MM.1S (cell line): ENCODE data around the gene DHRSX.

Source experiments
- DNase-seq: peaks from one replicate; pipeline ENCODE4 v3.0.0-alpha.2; 2015
- H2AFZ ChIP-seq: fragments of 300-600 bp; sonication (generic); 2 replicates; pipeline ENCODE4 v1.6.0; 2016; ENCODE audit warnings: antibody characterized with exemption, low read length
- H3F3A ChIP-seq: fragments of 300-600 bp; sonication (generic); 2 replicates; pipeline ENCODE4 v1.6.1; 2016; ENCODE audit warnings: mild to moderate bottlenecking, antibody characterized with exemption, low read length, moderate library complexity, mixed read lengths; ENCODE audit not compliant: insufficient read depth
- H3K27ac ChIP-seq: fragments of 300-600 bp; sonication (generic); 2 replicates; pipeline ENCODE4 v1.5.1; 2016; ENCODE audit warnings: mild to moderate bottlenecking, low read length
- H3K27me3 ChIP-seq: fragments of 300-600 bp; sonication (generic); replicated peaks from 2 replicates; pipeline ENCODE4 v1.6.0; 2016; ENCODE audit warnings: low read length; ENCODE audit not compliant: insufficient read depth
- H3K36me3 ChIP-seq: fragments of 300-600 bp; sonication (generic); replicated peaks from 2 replicates; pipeline ENCODE4 v1.6.1; 2016; ENCODE audit warnings: mild to moderate bottlenecking, low read length, mixed read lengths; ENCODE audit not compliant: insufficient read depth
- H3K4me1 ChIP-seq: fragments of 300-600 bp; sonication (generic); 2 replicates; pipeline ENCODE4 v1.6.1; 2016; ENCODE audit warnings: low read length, mixed read lengths
- H3K4me2 ChIP-seq: fragments of 300-600 bp; sonication (generic); 2 replicates; pipeline ENCODE4 v1.6.0; 2016; ENCODE audit warnings: low read depth, low read length
- H3K4me3 ChIP-seq: fragments of 300-600 bp; sonication (generic); 2 replicates; pipeline ENCODE4 v1.5.1; 2016; ENCODE audit warnings: low read length, mixed read lengths
- H3K79me2 ChIP-seq: fragments of 300-600 bp; sonication (generic); 2 replicates; pipeline ENCODE4 v1.6.1; 2016; ENCODE audit warnings: mixed run types, low read length, mixed read lengths
- H3K9ac ChIP-seq: fragments of 300-600 bp; sonication (generic); 2 replicates; pipeline ENCODE4 v1.6.1; 2016; ENCODE audit warnings: low read length, mixed read lengths
- H3K9me2 ChIP-seq: fragments of 300-600 bp; sonication (generic); replicated peaks from 2 replicates; pipeline ENCODE4 v1.6.1; 2016; ENCODE audit warnings: mild to moderate bottlenecking, low read length, mixed read lengths; ENCODE audit not compliant: insufficient read depth
- H3K9me3 ChIP-seq: fragments of 300-600 bp; sonication (generic); replicated peaks from 2 replicates; pipeline ENCODE4 v1.6.1; 2016; ENCODE audit warnings: mild to moderate bottlenecking, low read length, mixed read lengths; ENCODE audit not compliant: insufficient read depth
- H4K20me1 ChIP-seq: fragments of 300-600 bp; sonication (generic); 2 replicates; pipeline ENCODE4 v1.6.1; 2016; ENCODE audit warnings: mild to moderate bottlenecking, low read length, moderate library complexity, mixed read lengths; ENCODE audit not compliant: insufficient read depth
- EZH2 ChIP-seq: fragments of 300-600 bp; sonication (generic); optimal IDR thresholded peaks from 2 replicates; pipeline ENCODE3; 2017; ENCODE audit warnings: low read depth, mild to moderate bottlenecking, antibody characterized with exemption, low read length, mixed read lengths
- EZH2phosphoT487 ChIP-seq: fragments of 300-600 bp; sonication (generic); IDR thresholded peaks from 2 replicates; pipeline ENCODE4 v1.6.1; 2018; ENCODE audit warnings: antibody characterized with exemption, low read length
- TF ChIP-seq, protein P1 (sequence below): fragments of 300-600 bp; sonication (generic); IDR thresholded peaks from 2 replicates; pipeline ENCODE4 v1.5.1; 2016; ENCODE audit warnings: antibody characterized with exemption, low read length, mixed read lengths

Gene DHRSX

GRCh38 chrX:2398064-2398656 is 102.6 kb downstream of the DHRSX start:
- TF ChIP-seq, protein P1, sequence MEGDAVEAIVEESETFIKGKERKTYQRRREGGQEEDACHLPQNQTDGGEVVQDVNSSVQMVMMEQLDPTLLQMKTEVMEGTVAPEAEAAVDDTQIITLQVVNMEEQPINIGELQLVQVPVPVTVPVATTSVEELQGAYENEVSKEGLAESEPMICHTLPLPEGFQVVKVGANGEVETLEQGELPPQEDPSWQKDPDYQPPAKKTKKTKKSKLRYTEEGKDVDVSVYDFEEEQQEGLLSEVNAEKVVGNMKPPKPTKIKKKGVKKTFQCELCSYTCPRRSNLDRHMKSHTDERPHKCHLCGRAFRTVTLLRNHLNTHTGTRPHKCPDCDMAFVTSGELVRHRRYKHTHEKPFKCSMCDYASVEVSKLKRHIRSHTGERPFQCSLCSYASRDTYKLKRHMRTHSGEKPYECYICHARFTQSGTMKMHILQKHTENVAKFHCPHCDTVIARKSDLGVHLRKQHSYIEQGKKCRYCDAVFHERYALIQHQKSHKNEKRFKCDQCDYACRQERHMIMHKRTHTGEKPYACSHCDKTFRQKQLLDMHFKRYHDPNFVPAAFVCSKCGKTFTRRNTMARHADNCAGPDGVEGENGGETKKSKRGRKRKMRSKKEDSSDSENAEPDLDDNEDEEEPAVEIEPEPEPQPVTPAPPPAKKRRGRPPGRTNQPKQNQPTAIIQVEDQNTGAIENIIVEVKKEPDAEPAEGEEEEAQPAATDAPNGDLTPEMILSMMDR, result no peak
- TF ChIP-seq EZH2phosphoT487 (no peak), EZH2 (no peak)
- Histone ChIP-seq H3K4me3 (no peak overlapping the region), H2AFZ (no peak overlapping the region), H3K36me3 (no peaks in the 10 kb centered on the region), H3K27ac (no peak overlapping the region), H3K4me1 (no peaks in the 10 kb centered on the region), H3K9me3 (no peaks in the 10 kb centered on the region), H3K27me3 (no peaks in the 10 kb centered on the region), H3K9ac (no peak overlapping the region), H4K20me1 (no peaks in the 10 kb centered on the region), H3F3A (no peaks in the 10 kb centered on the region), H3K4me2 (no peak overlapping the region), H3K79me2 (no peaks in the 10 kb centered on the region), H3K9me2 (no peaks in the 10 kb centered on the region)
- DNase-seq, result no peak

- Histone ChIP-seq H3K4me2 (no peak overlapping the region), H3K9me3 (no peaks in the 10 kb centered on the region), H3F3A (no peaks in the 10 kb centered on the region), H3K27ac (no peak overlapping the region), H3K9me2 (no peaks in the 10 kb centered on the region), H3K27me3 (no peaks in the 10 kb centered on the region), H2AFZ (no peak overlapping the region), H3K9ac (no peak overlapping the region), H3K4me1 (no peaks in the 10 kb centered on the region), H3K36me3 (no peaks in the 10 kb centered on the region), H3K4me3 (no peak overlapping the region), H3K79me2 (no peaks in the 10 kb centered on the region), H4K20me1 (no peaks in the 10 kb centered on the region)
- DNase-seq, result no peak
- no peak for TF ChIP-seq EZH2
- no peak for TF ChIP-seq EZH2phosphoT487
- TF ChIP-seq, protein P1, result no peak
These were observed 103.3 kb downstream of the DHRSX start for GRCh38 chrX:2397229-2398063.

DNA sequence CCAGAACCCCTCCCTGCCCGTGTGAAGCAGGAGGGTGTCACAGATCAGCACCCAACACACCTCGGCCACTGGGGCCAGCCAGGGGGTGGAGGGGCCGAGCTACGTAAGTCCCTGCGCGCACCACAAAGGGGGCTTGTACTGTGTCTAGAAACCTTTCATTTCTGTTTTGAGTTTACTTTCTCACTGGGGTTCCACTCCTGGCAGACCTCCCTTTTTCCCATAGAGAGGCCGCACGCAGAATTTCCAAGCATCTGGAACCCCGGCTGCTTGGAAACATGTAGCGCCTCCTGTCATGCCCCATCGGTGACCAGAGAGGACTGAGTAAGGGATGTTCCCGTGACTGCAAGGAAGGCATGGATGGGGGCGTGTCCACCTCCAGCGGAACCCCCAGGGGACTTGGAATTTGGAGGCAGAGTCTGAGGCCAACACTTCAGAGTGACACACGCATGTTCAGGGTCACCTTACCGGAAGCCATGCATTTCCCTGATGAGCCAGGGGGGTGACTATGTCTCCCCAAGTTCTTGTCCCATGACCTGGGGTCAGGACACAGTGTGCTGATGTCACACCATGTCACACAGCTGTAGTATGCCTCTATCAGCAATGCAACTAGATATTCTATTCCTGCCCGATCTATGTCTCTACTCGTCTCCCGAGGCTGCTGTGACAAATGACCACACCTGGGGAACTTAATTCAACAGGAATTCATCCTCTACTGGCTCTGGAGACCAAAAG is 105.3 kb downstream of the DHRSX start:
- no peaks in the 10 kb centered on the region for H3K27me3 ChIP-seq
- no peaks in the 10 kb centered on the region for H4K20me1 ChIP-seq
- H2AFZ ChIP-seq, result no peak overlapping the region
- no peaks in the 10 kb centered on the region for H3F3A ChIP-seq
- no peak overlapping the region for H3K27ac ChIP-seq
- no peaks in the 10 kb centered on the region for H3K9me2 ChIP-seq
- no peak for DNase-seq
- H3K4me2 ChIP-seq, result no peak overlapping the region
- H3K4me3 ChIP-seq, result no peak overlapping the region
- H3K4me1 ChIP-seq, result no peaks in the 10 kb centered on the region
- TF ChIP-seq EZH2 (no peak), EZH2phosphoT487 (no peak)
- TF ChIP-seq, protein P1, result no peak
- H3K79me2 ChIP-seq, result no peaks in the 10 kb centered on the region
- no peaks in the 10 kb centered on the region for H3K9me3 ChIP-seq
- H3K36me3 ChIP-seq, result no peaks in the 10 kb centered on the region
- no peak overlapping the region for H3K9ac ChIP-seq
